Measurements from ENCODE around the gene MTERF4. TPM values are rescaled to one million over a fixed set of nuclear protein-coding genes. Genes with fewer than 3 reads are reported as not detected.

The MTERF4 gene
- total RNA-seq, 1 donor from 2014 or later: 21.5 TPM

DNA sequence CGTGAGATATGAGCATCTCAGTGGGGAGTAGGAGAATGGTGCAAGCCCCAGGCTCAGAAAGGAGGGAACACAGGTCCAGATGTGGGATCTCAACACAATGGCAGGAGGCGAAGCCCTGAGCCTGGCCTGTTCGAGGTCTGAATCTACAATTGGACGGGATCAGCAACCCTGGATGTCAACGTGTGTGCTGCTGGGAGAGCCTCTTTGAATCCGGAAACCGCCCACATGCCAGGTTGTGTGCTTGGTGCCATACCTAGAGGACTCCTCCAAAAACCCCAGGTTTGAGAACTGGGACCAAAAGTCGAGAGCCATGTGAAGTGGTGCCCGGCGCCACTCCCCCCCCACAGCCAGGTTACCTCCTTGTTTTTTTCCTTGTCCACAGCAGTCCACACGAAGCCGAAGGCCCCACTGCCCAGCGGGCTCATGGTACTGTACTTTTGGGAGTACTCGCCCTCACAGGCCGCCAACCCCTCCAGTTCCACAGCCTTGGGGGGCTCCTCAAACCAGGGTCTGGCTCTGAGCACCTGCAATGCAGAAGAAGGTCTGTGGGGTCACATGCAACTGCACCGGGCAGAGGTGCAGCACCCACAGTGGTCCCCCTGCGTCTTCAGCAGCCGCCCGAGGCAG lies 20.4 kb upstream of the MTERF4 start:
- no peak for TF ChIP-seq CTCF (IDR thresholded peaks at IDR 0.05)
- H3K27ac Mint-ChIP-seq (ENCODE audit: unreplicated experiment): no peak overlapping the region

DNA sequence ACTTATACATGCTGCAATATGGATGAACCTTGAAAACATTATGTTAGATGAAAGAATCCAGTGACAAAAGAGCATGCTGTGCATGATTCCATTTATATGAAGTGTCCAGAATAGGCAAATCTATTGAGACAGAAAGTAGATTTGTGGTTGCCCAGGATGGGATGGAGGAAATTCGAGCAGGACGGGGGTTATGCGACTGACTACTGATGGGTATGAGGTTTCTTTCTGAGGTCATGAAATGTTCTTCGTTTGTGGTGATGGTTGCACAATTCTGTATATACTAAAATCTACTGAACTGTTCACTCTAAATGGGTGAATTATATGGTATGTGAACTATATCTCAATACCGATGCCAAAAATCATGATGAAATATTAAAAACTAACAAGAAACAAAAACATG lies 18.9 kb upstream of the MTERF4 start:
- H3K9me3 Mint-ChIP-seq (ENCODE audit: low read depth): peaks cover 10% of the 10 kb centered on the region
- TF ChIP-seq CTCF (IDR thresholded peaks at IDR 0.05): no peak
- H3K27me3 Mint-ChIP-seq (ENCODE audit: low read depth): no peaks in the 10 kb centered on the region
- H3K4me3 Mint-ChIP-seq (ENCODE audit: unreplicated experiment): no peak overlapping the region
- no peak overlapping the region for H3K27ac Mint-ChIP-seq (ENCODE audit: unreplicated experiment)
- no peaks in the 10 kb centered on the region for H3K4me1 Mint-ChIP-seq (ENCODE audit: low read depth)
- H3K36me3 Mint-ChIP-seq (ENCODE audit: low read depth): peaks cover 8% of the 10 kb centered on the region
- DNase-seq (ENCODE audit: low spot score): no peak

More for the DNA sequence above, 20.4 kb upstream of the MTERF4 start:
- DNase-seq (ENCODE audit: low spot score): no peak
- H3K27me3 Mint-ChIP-seq (ENCODE audit: low read depth): no peaks in the 10 kb centered on the region
- H3K36me3 Mint-ChIP-seq (ENCODE audit: low read depth): peaks cover 8% of the 10 kb centered on the region
- H3K4me1 Mint-ChIP-seq (ENCODE audit: low read depth): no peaks in the 10 kb centered on the region
- peaks cover 10% of the 10 kb centered on the region for H3K9me3 Mint-ChIP-seq (ENCODE audit: low read depth)
- no peak overlapping the region for H3K4me3 Mint-ChIP-seq (ENCODE audit: unreplicated experiment)

GRCh38 chr2:241120440-241120839 lies 18.4 kb upstream of the MTERF4 start:
- Mint-ChIP-seq H3K36me3 (ENCODE audit: low read depth) (peaks cover 8% of the 10 kb centered on the region), H3K9me3 (ENCODE audit: low read depth) (peaks cover 10% of the 10 kb centered on the region), H3K27ac (ENCODE audit: unreplicated experiment) (no peak overlapping the region), H3K4me1 (ENCODE audit: low read depth) (no peaks in the 10 kb centered on the region), H3K27me3 (ENCODE audit: low read depth) (no peaks in the 10 kb centered on the region), H3K4me3 (ENCODE audit: unreplicated experiment) (no peak overlapping the region)
- no peak for TF ChIP-seq CTCF (IDR thresholded peaks at IDR 0.05)
- DNase-seq (ENCODE audit: low spot score): no peak

GRCh38 chr2:241118737-241119505 lies 16.8 kb upstream of the MTERF4 start:
- DNase-seq (ENCODE audit: low spot score): peak; percentile 72
- Mint-ChIP-seq H3K27ac (ENCODE audit: unreplicated experiment) (no peak overlapping the region), H3K36me3 (ENCODE audit: low read depth) (peaks cover 8% of the 10 kb centered on the region), H3K4me1 (ENCODE audit: low read depth) (no peaks in the 10 kb centered on the region), H3K4me3 (ENCODE audit: unreplicated experiment) (no peak overlapping the region), H3K9me3 (ENCODE audit: low read depth) (peaks cover 10% of the 10 kb centered on the region), H3K27me3 (ENCODE audit: low read depth) (no peaks in the 10 kb centered on the region)
- TF ChIP-seq CTCF (IDR thresholded peaks at IDR 0.05): no peak

DNA sequence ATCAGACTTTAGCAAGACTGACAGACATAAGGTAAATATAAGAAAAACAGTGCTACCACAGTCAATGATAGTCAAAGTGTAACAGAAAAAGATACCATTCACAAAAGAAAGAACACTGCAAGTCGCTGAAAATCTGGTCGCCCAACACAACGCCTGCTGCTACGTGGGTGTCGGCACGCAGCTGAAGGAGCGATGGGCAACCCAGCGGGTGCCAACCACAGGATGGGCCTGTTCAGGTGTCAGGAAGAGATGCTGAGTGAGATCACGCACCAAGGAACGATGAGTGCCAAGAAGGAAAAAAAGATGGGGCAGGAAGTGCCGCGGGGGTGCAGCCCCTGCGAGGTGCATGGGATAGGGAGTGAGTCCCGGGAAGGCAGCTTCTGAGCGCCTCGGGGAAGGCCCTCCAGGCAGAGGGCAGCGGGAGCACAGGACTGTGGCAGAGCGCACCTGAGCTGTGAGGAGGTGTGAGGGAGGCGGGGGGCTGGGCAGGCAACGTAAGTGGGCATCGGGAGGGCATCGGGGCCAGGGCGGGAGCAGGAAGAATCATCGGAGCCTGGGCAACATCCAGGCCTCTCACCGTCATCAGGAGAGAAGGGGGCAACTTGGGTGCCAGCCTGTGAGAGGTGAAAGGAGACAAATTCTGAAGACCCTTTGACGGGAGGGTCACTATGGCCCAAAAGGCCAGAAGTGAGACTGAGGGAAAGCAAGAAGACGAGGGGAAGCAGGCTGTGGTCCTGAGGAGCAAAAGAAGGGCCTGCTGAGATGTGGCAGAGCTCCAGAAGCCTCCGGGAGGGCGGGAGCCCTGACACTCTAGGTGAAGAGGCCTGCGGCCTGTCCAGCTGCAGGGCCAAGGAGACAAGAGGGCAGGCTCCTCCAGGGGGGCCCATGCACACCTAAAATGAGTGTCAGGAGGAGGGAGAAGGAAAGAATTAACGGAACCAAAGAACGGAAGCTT lies 14.8 kb upstream of the MTERF4 start:
- Mint-ChIP-seq H3K27ac (ENCODE audit: unreplicated experiment) (no peak overlapping the region), H3K36me3 (ENCODE audit: low read depth) (peaks cover 8% of the 10 kb centered on the region), H3K9me3 (ENCODE audit: low read depth) (peaks cover 10% of the 10 kb centered on the region), H3K27me3 (ENCODE audit: low read depth) (no peaks in the 10 kb centered on the region), H3K4me1 (ENCODE audit: low read depth) (no peaks in the 10 kb centered on the region), H3K4me3 (ENCODE audit: unreplicated experiment) (no peak overlapping the region)
- no peak for DNase-seq (ENCODE audit: low spot score)
- TF ChIP-seq CTCF (IDR thresholded peaks at IDR 0.05): no peak
